CD4-positive, alpha-beta memory T cell (primary cell): ENCODE results near the gene ZNF91. TPM values are rescaled to one million over a fixed set of nuclear protein-coding genes. Genes with fewer than 3 reads are reported as not detected.
"Not testable (repeated sequence)": the region's sequence is repeated elsewhere in the genome, so short reads cannot be mapped to it uniquely, and the experiment has no call there.

ENCODE experiments used
- CTCF ChIA-PET: fragments of 350-600 bp; sonication (Branson Sonifier 250); formaldehyde crosslinking; loops from one replicate; lab custom pipeline; 2021; ENCODE audit warnings: inconsistent platforms; ENCODE audit not compliant: partially characterized antibody; lab: Charles Lee
- POLR2A ChIA-PET: fragments of 350-600 bp; sonication (Branson Sonifier 250); formaldehyde crosslinking; loops from one replicate; lab custom pipeline; 2021; ENCODE audit not compliant: partially characterized antibody; lab: Charles Lee
- DNase-seq, 5 donors: peaks; one replicate each; pipeline versions ENCODE4 v3.0.0 to v3.0.0-alpha.2; 2020 to 2022; ENCODE audit warnings: mixed read lengths in 1 of 5
- H3K27ac ChIP-seq: one replicate; pipeline ENCODE4 v1.7.0; 2013; ENCODE audit warnings: low read depth, low read length
- H3K27me3 ChIP-seq: 2 replicates; pipeline ENCODE4 v1.7.0; 2013; ENCODE audit warnings: mild to moderate bottlenecking, low read length, moderate library complexity; ENCODE audit not compliant: insufficient read depth
- H3K36me3 ChIP-seq: 2 replicates; pipeline ENCODE4 v1.7.0; 2013; ENCODE audit warnings: mild to moderate bottlenecking, low read length, moderate library complexity; ENCODE audit not compliant: insufficient read depth
- H3K4me1 ChIP-seq: 2 replicates; pipeline ENCODE4 v1.7.0; 2013; ENCODE audit warnings: mild to moderate bottlenecking, low read length, moderate library complexity; ENCODE audit not compliant: insufficient read depth
- H3K4me3 ChIP-seq, 2 donors: one replicate each; pipeline ENCODE4 v1.7.0; 2013; ENCODE audit warnings: low read length in 2 of 2, mild to moderate bottlenecking in 1 of 2
- H3K9me3 ChIP-seq, 2 donors: one replicate each; pipeline ENCODE4 v1.7.0; 2013; ENCODE audit warnings: low read length in 2 of 2, control low read depth in 1 of 2; ENCODE audit not compliant: control insufficient read depth in 1 of 2
- H3K27ac Mint-ChIP-seq, 7 donors: one replicate each; pipeline ENCODE4 v1.8.0; 2020 to 2021; ENCODE audit warnings: mixed read lengths in 7 of 7, mild to moderate bottlenecking in 6 of 7, inconsistent platforms in 3 of 7, moderate library complexity in 3 of 7
- H3K27me3 Mint-ChIP-seq, 2 donors: one replicate each; pipeline ENCODE4 v1.8.0; 2020 to 2021; ENCODE audit warnings: mixed read lengths in 2 of 2
- H3K36me3 Mint-ChIP-seq, 2 donors: one replicate each; pipeline ENCODE4 v1.8.0; 2020 to 2021; ENCODE audit warnings: mixed read lengths in 2 of 2, inconsistent platforms in 1 of 2, mild to moderate bottlenecking in 1 of 2
- H3K4me1 Mint-ChIP-seq, 4 donors: one replicate each; pipeline ENCODE4 v1.8.0; 2020 to 2021; ENCODE audit warnings: mixed read lengths in 4 of 4, mild to moderate bottlenecking in 1 of 4
- H3K4me3 Mint-ChIP-seq, 8 donors: one replicate each; pipeline ENCODE4 v1.8.0; 2020 to 2021; ENCODE audit warnings: mixed read lengths in 8 of 8, mild to moderate bottlenecking in 7 of 8, moderate library complexity in 6 of 8, inconsistent platforms in 3 of 8
- H3K9me3 Mint-ChIP-seq, 8 donors: one replicate each; pipeline ENCODE4 v1.8.0; 2020 to 2021; ENCODE audit warnings: mixed read lengths in 8 of 8, mild to moderate bottlenecking in 5 of 8, inconsistent platforms in 3 of 8, moderate library complexity in 1 of 8
- intact Hi-C: fragments of 100-400 bp; cut with micrococcal nuclease; formaldehyde crosslinking; loops from one replicate; pipeline ENCODE4 v1.15.1; 2023
- polyA plus RNA-seq, 2 donors: library from polyadenylated mRNA; unstranded; fragments of 300-500 nt; fragmentation: Illumina TruSeq; gene quantifications; one replicate each; pipeline ENCODE4 v1.2.3, GENCODE V29; 2021
- total RNA-seq, 2 experiments: library from RNA; stranded (reverse); gene quantifications; one replicate each; pipeline ENCODE4 v1.2.3, GENCODE V29; 2021

Gene ZNF91
- total and polyA plus RNA-seq, 4 experiments from 2014 or later = 8.9 to 113 (median 79.3) TPM

DNA sequence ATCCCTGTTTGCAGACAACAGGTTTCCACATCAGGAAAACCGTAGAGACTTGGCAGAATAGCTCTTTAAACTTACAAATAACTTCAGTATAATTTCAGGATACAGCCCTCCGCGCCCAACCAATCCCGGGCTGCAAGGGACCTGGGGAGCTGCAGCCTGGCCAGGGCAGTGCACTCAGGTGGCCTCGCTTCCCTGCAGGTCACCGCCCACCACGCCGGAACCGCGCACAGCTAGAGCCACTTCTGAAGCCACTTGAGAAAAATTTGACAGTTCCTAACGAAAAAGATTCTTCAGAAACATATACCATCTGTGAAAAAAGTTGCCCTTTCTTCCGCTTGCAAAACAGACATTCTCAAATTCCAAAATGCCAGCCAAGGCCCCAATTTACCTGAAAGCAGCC, 11.1 kb downstream of the ZNF91 start:
- CTCF ChIA-PET = no interaction called here
- Histone ChIP-seq H3K36me3 (peaks cover 39% of the 10 kb centered on the region), H3K9me3 (peaks cover 4 to 39% of the 10 kb centered on the region in 2 donors), H3K27me3 (no peaks in the 10 kb centered on the region), H3K4me3 (no peak overlapping the region), H3K27ac (no peak overlapping the region), H3K4me1 (peaks cover 5% of the 10 kb centered on the region)
- POLR2A ChIA-PET = interaction anchor here (4.5 kb wide), 1 partner anchor 11 kb away, joined by 16 read pairs; the partner anchor contains the start of gene ZNF91
- intact Hi-C loops = no loop called here
- no peak overlapping the region for H3K27ac Mint-ChIP-seq
- H3K4me1 Mint-ChIP-seq = peaks cover 4 to 47% (median 31%) of the 10 kb centered on the region in 4 donors
- H3K36me3 Mint-ChIP-seq = peaks cover 74 to 81% of the 10 kb centered on the region in 2 donors
- H3K9me3 Mint-ChIP-seq = peaks cover 0 to 84% (median 53%) of the 10 kb centered on the region in 8 donors
- H3K27me3 Mint-ChIP-seq = no peaks in the 10 kb centered on the region
- no peak for DNase-seq
- peak overlapping the region in 1 of 8 donors; percentile 8 for H3K4me3 Mint-ChIP-seq

DNA sequence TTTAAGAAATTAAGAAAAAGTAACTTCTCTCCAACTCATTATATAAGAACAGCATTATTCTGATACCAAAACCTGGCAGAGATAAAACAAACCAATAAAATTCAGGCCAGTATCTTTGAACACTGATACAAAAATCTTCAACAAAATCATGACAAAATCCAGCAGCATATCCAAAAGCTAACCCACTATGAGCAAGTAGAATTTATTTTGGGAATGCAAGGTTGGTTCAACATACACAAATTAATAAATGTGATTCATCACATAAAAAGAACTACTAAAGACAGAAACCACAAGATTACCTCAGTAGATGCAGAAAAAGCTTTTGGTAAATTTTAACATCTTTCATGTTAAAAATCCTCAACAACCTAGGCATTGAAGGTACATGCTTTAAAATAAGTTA, 12.3 kb downstream of the ZNF91 start:
- Mint-ChIP-seq H3K4me1 (peaks cover 4 to 43% (median 29%) of the 10 kb centered on the region in 4 donors), H3K4me3 (peak overlapping the region in 3 of 8 donors; percentile 13 to 53 (median 41)), H3K9me3 (peaks cover 0 to 84% (median 53%) of the 10 kb centered on the region in 8 donors), H3K27me3 (no peaks in the 10 kb centered on the region), H3K36me3 (peaks cover 77% of the 10 kb centered on the region in 2 donors), H3K27ac (peak overlapping the region in 1 of 7 donors; percentile 47)
- no peaks in the 10 kb centered on the region for H3K27me3 ChIP-seq
- DNase-seq = no peak
- H3K9me3 ChIP-seq = peaks cover 4 to 44% of the 10 kb centered on the region in 2 donors
- no peaks in the 10 kb centered on the region for H3K4me1 ChIP-seq
- H3K4me3 ChIP-seq = no peak overlapping the region
- no peak overlapping the region for H3K27ac ChIP-seq
- peaks cover 43% of the 10 kb centered on the region for H3K36me3 ChIP-seq
- intact Hi-C loops = no loop called here
- POLR2A ChIA-PET = interaction anchor here (4.5 kb wide), 1 partner anchor 12 kb away, joined by 16 read pairs; the partner anchor contains the start of gene ZNF91
- CTCF ChIA-PET = no interaction called here

DNA sequence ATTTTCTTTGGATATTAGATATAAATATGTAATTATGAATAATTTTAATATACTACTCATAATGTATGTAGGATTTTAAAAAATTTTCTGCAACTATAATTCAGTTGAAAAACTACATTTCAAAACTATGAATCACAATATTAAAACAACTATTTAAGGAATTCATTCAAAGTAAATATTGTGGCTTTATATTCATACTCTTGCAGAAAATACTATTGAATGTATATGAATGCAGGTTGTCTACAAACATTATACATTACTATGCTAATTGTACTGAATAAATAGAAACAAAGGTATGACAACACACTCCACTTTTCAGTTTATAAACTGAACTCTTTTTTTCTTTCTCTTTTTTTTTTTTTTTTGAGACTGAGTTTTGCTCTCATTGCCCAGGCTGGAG, 14.2 kb downstream of the ZNF91 start:
- Histone ChIP-seq H3K27me3 (no peaks in the 10 kb centered on the region), H3K4me1 (no peaks in the 10 kb centered on the region), H3K4me3 (no peak overlapping the region), H3K27ac (no peak overlapping the region), H3K36me3 (peaks cover 31% of the 10 kb centered on the region), H3K9me3 (peaks cover 4 to 56% of the 10 kb centered on the region in 2 donors)
- H3K4me3 Mint-ChIP-seq = peak overlapping the region in 1 of 8 donors; percentile 5
- intact Hi-C loops = no loop called here
- H3K27me3 Mint-ChIP-seq = no peaks in the 10 kb centered on the region
- peaks cover 1 to 39% (median 22%) of the 10 kb centered on the region in 4 donors for H3K4me1 Mint-ChIP-seq
- H3K9me3 Mint-ChIP-seq = peaks cover 0 to 88% (median 58%) of the 10 kb centered on the region in 8 donors
- CTCF ChIA-PET = no interaction called here
- no peak overlapping the region for H3K27ac Mint-ChIP-seq
- no peak for DNase-seq
- POLR2A ChIA-PET = no interaction called here
- H3K36me3 Mint-ChIP-seq = peaks cover 74 to 76% of the 10 kb centered on the region in 2 donors

DNA sequence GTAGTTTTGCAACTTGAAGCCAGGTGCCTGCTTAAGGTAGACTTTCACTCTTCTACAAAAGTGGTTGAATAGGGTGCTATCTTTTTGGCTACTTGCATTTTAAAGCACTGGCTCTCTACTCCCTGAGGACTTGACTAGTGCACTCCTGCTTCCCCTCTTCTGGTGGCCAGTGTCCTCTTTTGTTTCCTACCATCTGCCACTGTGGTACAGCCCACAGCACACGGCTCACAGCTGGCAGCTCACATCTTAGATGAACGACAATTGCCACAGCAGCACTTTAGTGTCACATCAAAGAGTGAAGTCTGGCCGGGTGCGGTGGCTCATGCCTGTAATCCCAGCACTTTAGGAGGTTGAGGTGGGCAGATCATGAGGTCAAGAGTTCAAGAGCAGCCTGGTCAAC, 15.6 kb downstream of the ZNF91 start:
- Mint-ChIP-seq H3K9me3 (peaks cover 0 to 88% (median 64%) of the 10 kb centered on the region in 8 donors), H3K27ac (peak overlapping the region; percentile 54 to 91 (median 84)), H3K4me3 (peak overlapping the region; percentile 55 to 83 (median 71)), H3K36me3 (peaks cover 75 to 77% of the 10 kb centered on the region in 2 donors), H3K4me1 (peaks cover 1 to 35% (median 19%) of the 10 kb centered on the region in 4 donors)
- POLR2A ChIA-PET = interaction anchor here (1.2 kb wide), 1 partner anchor 420 kb away, joined by 19 read pairs; no protein-coding TSS in a partner anchor
- H3K27ac ChIP-seq, H3K27me3 Mint-ChIP-seq, H3K27me3 ChIP-seq, H3K4me1 ChIP-seq, H3K4me3 ChIP-seq, intact Hi-C loops, CTCF ChIA-PET: not testable (repeated sequence)
- Histone ChIP-seq H3K9me3 (peaks cover 2 to 55% of the 10 kb centered on the region in 2 donors), H3K36me3 (peaks cover 27% of the 10 kb centered on the region)
- DNase-seq = peak in 3 of 5 donors; percentile 4 to 9 (median 7)

DNA sequence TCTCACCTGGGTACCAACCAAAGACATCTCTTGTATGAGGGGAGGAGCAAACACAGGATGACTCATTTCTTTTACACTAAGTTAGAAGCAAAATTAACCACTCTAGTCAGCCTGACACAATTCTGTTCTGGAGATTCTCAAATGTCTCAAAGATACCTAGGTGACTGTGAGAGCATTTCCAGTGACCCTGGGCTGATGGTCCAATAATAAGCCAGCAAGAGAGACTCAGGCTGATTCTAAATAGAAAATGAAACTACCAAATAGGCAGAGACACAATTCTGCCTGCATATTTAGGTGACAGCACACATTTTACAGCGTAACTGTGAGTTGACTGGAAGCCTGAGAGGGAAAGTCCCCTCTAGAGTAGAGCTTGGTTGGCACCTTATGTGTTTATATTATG, 16.3 kb downstream of the ZNF91 start:
- Mint-ChIP-seq H3K9me3 (peaks cover 0 to 88% (median 63%) of the 10 kb centered on the region in 8 donors), H3K27me3 (no peaks in the 10 kb centered on the region), H3K36me3 (peaks cover 75% of the 10 kb centered on the region in 2 donors), H3K4me1 (peaks cover 1 to 31% (median 18%) of the 10 kb centered on the region in 4 donors), H3K27ac (peak overlapping the region in 1 of 7 donors; percentile 77), H3K4me3 (no peak overlapping the region)
- no peak for DNase-seq
- intact Hi-C loops = no loop called here
- Histone ChIP-seq H3K27me3 (no peaks in the 10 kb centered on the region), H3K9me3 (peaks cover 0 to 49% of the 10 kb centered on the region in 2 donors), H3K4me1 (no peaks in the 10 kb centered on the region), H3K4me3 (no peak overlapping the region), H3K27ac (no peak overlapping the region), H3K36me3 (peaks cover 21% of the 10 kb centered on the region)
- ChIA-PET CTCF (no interaction called here), POLR2A (interaction anchor here (1.2 kb wide), 1 partner anchor 421 kb away, joined by 19 read pairs; no protein-coding TSS in a partner anchor)

DNA sequence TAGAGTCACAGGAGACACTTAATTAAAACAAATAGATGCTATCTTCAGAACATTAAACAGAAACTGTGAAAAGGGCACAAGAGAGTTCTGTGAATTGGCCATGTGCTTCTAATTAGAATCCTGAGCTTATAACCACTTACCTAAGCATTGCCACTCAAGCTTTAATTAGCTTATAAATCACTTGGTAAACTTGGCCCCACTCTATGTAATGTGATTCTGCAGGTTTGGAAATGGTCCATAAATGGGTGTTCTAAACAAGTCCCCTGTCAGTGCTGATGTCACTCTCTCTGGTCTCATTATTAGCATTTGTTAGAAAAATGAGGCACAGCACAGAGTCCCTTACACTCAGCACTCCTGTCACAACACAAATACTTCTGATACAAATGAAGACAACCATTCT, 18.0 kb downstream of the ZNF91 start:
- peaks cover 77% of the 10 kb centered on the region in 2 donors for H3K36me3 Mint-ChIP-seq
- no peak for DNase-seq
- Histone ChIP-seq H3K4me1 (no peaks in the 10 kb centered on the region), H3K27me3 (no peaks in the 10 kb centered on the region), H3K27ac (no peak overlapping the region), H3K9me3 (peaks cover 0 to 45% of the 10 kb centered on the region in 2 donors), H3K36me3 (peaks cover 24% of the 10 kb centered on the region), H3K4me3 (no peak overlapping the region)
- no peak overlapping the region for H3K4me3 Mint-ChIP-seq
- peaks cover 2 to 90% (median 62%) of the 10 kb centered on the region in 8 donors for H3K9me3 Mint-ChIP-seq
- no peak overlapping the region for H3K27ac Mint-ChIP-seq
- ChIA-PET CTCF (no interaction called here), POLR2A (interaction anchor here (1.6 kb wide), 1 partner anchor 103 kb away, joined by 3 read pairs; no protein-coding TSS in a partner anchor)
- intact Hi-C loops = no loop called here
- H3K4me1 Mint-ChIP-seq = peaks cover 3 to 26% (median 16%) of the 10 kb centered on the region in 4 donors
- H3K27me3 Mint-ChIP-seq = no peaks in the 10 kb centered on the region

DNA sequence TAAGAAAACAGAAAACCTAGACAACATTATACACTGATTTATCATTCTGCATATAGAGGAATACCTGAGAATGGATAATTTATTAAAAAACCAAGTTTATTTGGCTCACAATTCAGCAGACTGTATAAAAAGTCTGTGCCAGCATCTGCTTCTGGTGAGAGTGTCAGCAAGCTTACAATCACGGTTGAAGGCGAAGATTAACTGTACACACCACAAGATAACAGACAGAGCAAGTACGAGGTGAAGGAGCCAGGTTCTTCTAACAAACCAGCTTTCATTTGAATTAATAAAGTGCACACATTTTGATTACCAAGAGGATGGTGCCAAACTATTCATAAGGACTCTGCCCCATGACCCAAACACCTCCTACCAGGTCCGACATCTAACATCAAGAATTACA, 28.8 kb downstream of the ZNF91 start:
- peaks cover 0 to 87% (median 58%) of the 10 kb centered on the region in 8 donors for H3K9me3 Mint-ChIP-seq
- no peaks in the 10 kb centered on the region for H3K4me1 Mint-ChIP-seq
- intact Hi-C loops = no loop called here
- Histone ChIP-seq H3K9me3 (peaks cover 8 to 35% of the 10 kb centered on the region in 2 donors), H3K4me1 (no peaks in the 10 kb centered on the region), H3K36me3 (peaks cover 22% of the 10 kb centered on the region), H3K27me3 (no peaks in the 10 kb centered on the region), H3K4me3 (no peak overlapping the region), H3K27ac (no peak overlapping the region)
- CTCF ChIA-PET = no interaction called here
- DNase-seq = no peak
- POLR2A ChIA-PET = no interaction called here
- H3K36me3 Mint-ChIP-seq = peaks cover 58 to 66% of the 10 kb centered on the region in 2 donors
- H3K27ac Mint-ChIP-seq = no peak overlapping the region
- H3K4me3 Mint-ChIP-seq = no peak overlapping the region
- no peaks in the 10 kb centered on the region for H3K27me3 Mint-ChIP-seq
